CD4-positive, alpha-beta T cell (primary cell): ENCODE results near the gene KMT5B. TPM values are rescaled to one million over a fixed set of nuclear protein-coding genes. Genes with fewer than 3 reads are reported as not detected.

Experiments used
- ATAC-seq: fragments of 200-7000 bp; cut with Tn5 transposase; one replicate; pipeline ENCODE4 v1.10.0; 2022; ENCODE audit warnings: mild to moderate bottlenecking; ENCODE audit not compliant: poor library complexity
- CTCF ChIA-PET: fragments of 350-600 bp; sonication (Branson Sonifier 250); formaldehyde crosslinking; loops from one replicate; lab custom pipeline; 2021; ENCODE audit warnings: antibody characterized with exemption, inconsistent platforms; lab: Charles Lee
- POLR2A ChIA-PET: fragments of 350-600 bp; sonication (Branson Sonifier 250); formaldehyde crosslinking; loops from one replicate; lab custom pipeline; 2021; ENCODE audit warnings: antibody characterized with exemption, inconsistent platforms; lab: Charles Lee
- DNase-seq, 14 experiments: peaks; one replicate each; pipeline ENCODE4 v3.0.0-alpha.2; 2013 to 2020; ENCODE audit warnings: mixed read lengths in 2 of 14
- H3K27ac ChIP-seq, 2 donors: one replicate each; pipeline versions ENCODE4 v1.5.1 to v1.7.0; 2013; ENCODE audit warnings: low read length in 2 of 2, low read depth in 1 of 2, mild to moderate bottlenecking in 1 of 2
- H3K27me3 ChIP-seq, 2 experiments: 1 replicate in 1 of 2; 2 replicates in 1 of 2; pipeline versions ENCODE4 v1.6.1 to v1.7.0; 2013; ENCODE audit warnings: low read length in 2 of 2, control low read depth in 1 of 2, mild to moderate bottlenecking in 1 of 2, moderate library complexity in 1 of 2; ENCODE audit not compliant: insufficient read depth in 2 of 2, control insufficient read depth in 1 of 2
- H3K36me3 ChIP-seq: one replicate; pipeline ENCODE4 v1.6.1; 2013; ENCODE audit warnings: low read length, control low read depth; ENCODE audit not compliant: insufficient read depth
- H3K4me1 ChIP-seq: one replicate; pipeline ENCODE4 v1.6.1; 2013; ENCODE audit warnings: low read length, control low read depth; ENCODE audit not compliant: insufficient read depth
- H3K4me3 ChIP-seq: one replicate; pipeline ENCODE4 v1.5.1; 2013; ENCODE audit warnings: mild to moderate bottlenecking, low read length, moderate library complexity
- H3K9me3 ChIP-seq, 2 experiments: 1 replicate in 1 of 2; 2 replicates in 1 of 2; pipeline versions ENCODE4 v1.6.1 to v1.7.0; 2013; ENCODE audit warnings: low read length in 2 of 2, mild to moderate bottlenecking in 2 of 2, control low read depth in 1 of 2, moderate library complexity in 1 of 2; ENCODE audit not compliant: control insufficient read depth in 1 of 2, insufficient read depth in 1 of 2
- H3K27ac Mint-ChIP-seq: one replicate; pipeline ENCODE4 v1.8.0; 2020; ENCODE audit warnings: mixed read lengths
- H3K27me3 Mint-ChIP-seq: one replicate; pipeline ENCODE4 v1.8.0; 2021; ENCODE audit warnings: mixed read lengths
- H3K36me3 Mint-ChIP-seq: one replicate; pipeline ENCODE4 v1.8.0; 2021; ENCODE audit warnings: low read depth, mixed read lengths
- H3K4me1 Mint-ChIP-seq: one replicate; pipeline ENCODE4 v1.8.0; 2021; ENCODE audit warnings: low read depth, mixed read lengths
- H3K4me3 Mint-ChIP-seq: one replicate; pipeline ENCODE4 v1.8.0; 2020; ENCODE audit warnings: mild to moderate bottlenecking, mixed read lengths
- H3K9me3 Mint-ChIP-seq: one replicate; pipeline ENCODE4 v1.8.0; 2020; ENCODE audit warnings: mixed read lengths
- intact Hi-C, 2 experiments: fragments of 100-400 bp; cut with DNase I in 1 of 2; cut with micrococcal nuclease in 1 of 2; formaldehyde crosslinking; loops; one replicate each; pipeline versions ENCODE4 v1.15.1 to v1.9.0; 2023 to 2025; cut with DNase I, micrococcal nuclease
- total RNA-seq, 174 experiments: library from RNA in 2 of 174; stranded (reverse) in 2 of 174; gene quantifications; one replicate each; pipeline ENCODE4 v1.2.3 and lab custom pipeline; 2021 to 2026
- TF ChIP-seq, protein P1 (sequence below): fragments of 200-600 bp; IDR thresholded peaks from one replicate; pipeline ENCODE4 v1.8.0; 2022; ENCODE audit warnings: antibody characterized with exemption, mild to moderate bottlenecking

KMT5B gene
- total RNA-seq, 2 experiments from 2014 or later, result 22.5 to 23.3 TPM

DNA sequence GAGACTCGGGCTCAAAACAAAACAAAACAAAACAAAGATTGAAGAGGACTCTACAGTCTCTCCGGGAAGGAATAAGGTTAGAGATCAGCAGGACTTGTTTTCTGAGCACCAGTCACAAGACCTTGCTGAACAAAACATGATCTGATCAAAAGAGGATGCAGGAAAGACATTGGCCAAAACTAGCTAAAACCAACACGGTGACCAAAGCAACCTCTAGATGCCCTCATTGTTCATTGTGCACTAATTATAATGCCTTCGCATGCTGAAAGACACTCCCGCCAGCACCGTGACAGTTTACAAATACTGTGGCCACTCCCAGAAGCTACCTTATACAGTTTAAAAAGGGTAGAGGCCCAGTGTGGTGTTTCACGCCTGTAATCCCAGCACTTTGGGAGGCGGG lies 76.2 kb downstream of the KMT5B start:
- no peak overlapping the region for H3K27ac ChIP-seq
- DNase-seq (no peak), ATAC-seq (no peak)
- Mint-ChIP-seq H3K36me3 (no peaks in the 10 kb centered on the region), H3K27ac (no peak overlapping the region), H3K4me3 (no peak overlapping the region), H3K9me3 (peaks cover 5% of the 10 kb centered on the region), H3K4me1 (peaks cover 11% of the 10 kb centered on the region), H3K27me3 (no peaks in the 10 kb centered on the region)
- H3K27me3 ChIP-seq, result no peaks in the 10 kb centered on the region
- no peaks in the 10 kb centered on the region for H3K36me3 ChIP-seq
- TF ChIP-seq, protein P1, sequence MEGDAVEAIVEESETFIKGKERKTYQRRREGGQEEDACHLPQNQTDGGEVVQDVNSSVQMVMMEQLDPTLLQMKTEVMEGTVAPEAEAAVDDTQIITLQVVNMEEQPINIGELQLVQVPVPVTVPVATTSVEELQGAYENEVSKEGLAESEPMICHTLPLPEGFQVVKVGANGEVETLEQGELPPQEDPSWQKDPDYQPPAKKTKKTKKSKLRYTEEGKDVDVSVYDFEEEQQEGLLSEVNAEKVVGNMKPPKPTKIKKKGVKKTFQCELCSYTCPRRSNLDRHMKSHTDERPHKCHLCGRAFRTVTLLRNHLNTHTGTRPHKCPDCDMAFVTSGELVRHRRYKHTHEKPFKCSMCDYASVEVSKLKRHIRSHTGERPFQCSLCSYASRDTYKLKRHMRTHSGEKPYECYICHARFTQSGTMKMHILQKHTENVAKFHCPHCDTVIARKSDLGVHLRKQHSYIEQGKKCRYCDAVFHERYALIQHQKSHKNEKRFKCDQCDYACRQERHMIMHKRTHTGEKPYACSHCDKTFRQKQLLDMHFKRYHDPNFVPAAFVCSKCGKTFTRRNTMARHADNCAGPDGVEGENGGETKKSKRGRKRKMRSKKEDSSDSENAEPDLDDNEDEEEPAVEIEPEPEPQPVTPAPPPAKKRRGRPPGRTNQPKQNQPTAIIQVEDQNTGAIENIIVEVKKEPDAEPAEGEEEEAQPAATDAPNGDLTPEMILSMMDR, result no peak
- POLR2A ChIA-PET, result interaction anchor here (0.7 kb wide), 2 partner anchors 72 to 502 kb away, joined by 3 read pairs; no protein-coding TSS in a partner anchor
- intact Hi-C loops, result no loop called here
- H3K4me3 ChIP-seq, result no peak overlapping the region
- peaks cover 8% of the 10 kb centered on the region for H3K4me1 ChIP-seq
- CTCF ChIA-PET, result interaction anchor here (0.7 kb wide), 1 partner anchor 601 kb away, joined by 3 read pairs; no protein-coding TSS in a partner anchor
- peaks cover 0 to 10% of the 10 kb centered on the region in 2 experiments for H3K9me3 ChIP-seq

GRCh38 chr11:68135161-68135560 lies 77.9 kb downstream of the KMT5B start:
- peaks cover 5% of the 10 kb centered on the region for H3K9me3 Mint-ChIP-seq
- intact Hi-C loops, result no loop called here
- POLR2A ChIA-PET, result no interaction called here
- no peak for ATAC-seq
- H3K27ac ChIP-seq, result no peak overlapping the region
- no peaks in the 10 kb centered on the region for H3K36me3 ChIP-seq
- no peak for DNase-seq
- H3K27ac Mint-ChIP-seq, result no peak overlapping the region
- no peaks in the 10 kb centered on the region for H3K27me3 Mint-ChIP-seq
- peaks cover 0 to 10% of the 10 kb centered on the region in 2 experiments for H3K9me3 ChIP-seq
- no peak overlapping the region for H3K4me3 Mint-ChIP-seq
- peaks cover 5% of the 10 kb centered on the region for H3K4me1 Mint-ChIP-seq
- H3K4me1 ChIP-seq, result no peaks in the 10 kb centered on the region
- no peaks in the 10 kb centered on the region for H3K36me3 Mint-ChIP-seq
- no peak overlapping the region for H3K4me3 ChIP-seq
- TF ChIP-seq, protein P1, result no peak
- H3K27me3 ChIP-seq, result no peaks in the 10 kb centered on the region
- CTCF ChIA-PET, result no interaction called here

DNA sequence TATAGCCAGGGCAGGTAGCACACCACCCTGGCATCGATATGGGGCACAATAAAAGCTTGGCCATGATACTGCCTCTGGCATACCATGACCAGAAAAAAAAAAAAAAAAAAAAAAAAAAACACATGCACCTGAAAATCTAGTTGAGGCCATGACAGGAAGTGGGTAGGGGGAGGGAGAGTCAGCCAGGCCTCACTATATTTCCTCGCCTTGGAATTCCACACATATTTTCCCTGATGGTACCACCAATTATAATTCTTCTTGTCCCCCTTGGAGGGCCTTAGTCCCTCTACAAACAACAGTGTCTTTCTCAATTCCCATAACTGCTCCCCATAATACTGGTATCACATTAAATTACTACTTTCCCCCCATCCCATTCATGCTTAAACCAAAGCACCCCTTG lies 79.3 kb downstream of the KMT5B start:
- H3K27me3 ChIP-seq, result peaks cover 6 to 14% of the 10 kb centered on the region in 2 experiments
- H3K4me3 Mint-ChIP-seq, result no peak overlapping the region
- TF ChIP-seq, protein P1, result no peak
- peaks cover 5% of the 10 kb centered on the region for H3K9me3 Mint-ChIP-seq
- H3K36me3 ChIP-seq, result no peaks in the 10 kb centered on the region
- H3K4me1 Mint-ChIP-seq, result peaks cover 5% of the 10 kb centered on the region
- CTCF ChIA-PET, result no interaction called here
- H3K9me3 ChIP-seq, result peaks cover 0 to 10% of the 10 kb centered on the region in 2 experiments
- no peak overlapping the region for H3K27ac Mint-ChIP-seq
- no peaks in the 10 kb centered on the region for H3K4me1 ChIP-seq
- H3K36me3 Mint-ChIP-seq, result no peaks in the 10 kb centered on the region
- H3K27ac ChIP-seq, result no peak overlapping the region
- POLR2A ChIA-PET, result no interaction called here
- no peak for DNase-seq
- H3K27me3 Mint-ChIP-seq, result peaks cover 14% of the 10 kb centered on the region
- no peak overlapping the region for H3K4me3 ChIP-seq
- ATAC-seq, result no peak
- intact Hi-C loops, result no loop called here
